SIG-M5 treated with dmso at 0.1 percent for 504 hours (cell line): Measurements from ENCODE around the gene ZNRF3.

Source experiments
- DNase-seq: peaks from one replicate; lab custom pipeline; 2025; ENCODE audit not compliant: unreplicated experiment; lab: John Stamatoyannopoulos, UW

The ZNRF3 gene

DNA sequence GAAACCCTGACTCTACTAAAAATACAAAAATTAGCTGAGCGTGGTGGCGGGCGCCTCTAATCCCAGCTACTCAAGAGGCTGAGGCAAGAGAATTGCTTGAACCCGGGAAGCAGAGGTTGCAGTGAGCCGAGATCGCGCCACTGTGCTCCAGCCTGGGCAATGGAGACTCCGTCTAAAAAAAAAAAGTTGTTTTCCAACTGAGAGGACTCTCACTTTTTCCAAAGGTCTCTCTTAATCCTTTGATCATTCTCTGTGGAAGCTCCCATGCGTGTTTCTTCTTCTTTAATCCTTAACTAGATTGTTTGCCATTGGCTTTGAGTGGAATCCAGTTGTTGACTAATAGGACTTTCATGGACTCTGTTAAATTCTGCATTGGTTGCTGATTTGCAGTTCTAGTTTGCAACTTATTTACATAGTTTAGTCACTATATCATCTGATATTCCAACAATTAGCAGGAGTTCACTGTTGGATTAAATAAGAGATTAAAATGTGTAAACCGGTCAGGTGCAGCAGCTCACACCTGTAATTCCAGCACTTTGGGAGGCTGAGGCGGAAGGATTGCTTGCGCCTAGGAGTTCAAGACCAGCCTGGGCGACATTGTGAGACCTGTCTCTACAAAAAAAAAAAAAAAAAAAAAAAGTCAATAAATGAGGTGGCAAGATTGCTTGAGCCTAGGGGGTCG lies 98.6 kb downstream of the ZNRF3 start:
- DNase-seq = no peak

DNA sequence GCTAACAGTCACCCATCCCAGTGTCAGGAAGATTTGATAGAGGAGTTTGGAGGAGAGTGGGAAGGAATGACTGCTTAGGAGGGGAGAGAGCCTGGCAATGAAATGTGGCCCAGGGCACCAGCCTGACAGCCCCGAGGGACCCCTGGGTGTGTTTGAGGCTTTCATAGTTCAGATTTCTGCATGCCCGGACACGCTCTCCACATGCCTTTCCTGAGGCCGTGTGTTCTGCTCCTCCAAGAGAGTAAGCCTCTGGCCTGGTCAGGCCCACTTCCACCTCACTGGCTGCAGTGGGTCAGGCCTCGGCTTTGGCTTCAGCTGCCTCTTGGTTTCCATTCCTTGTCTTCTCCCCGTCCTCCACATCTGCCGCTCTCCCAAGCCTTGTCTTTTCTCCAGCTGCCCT lies 99.8 kb downstream of the ZNRF3 start:
- DNase-seq = no peak

DNA sequence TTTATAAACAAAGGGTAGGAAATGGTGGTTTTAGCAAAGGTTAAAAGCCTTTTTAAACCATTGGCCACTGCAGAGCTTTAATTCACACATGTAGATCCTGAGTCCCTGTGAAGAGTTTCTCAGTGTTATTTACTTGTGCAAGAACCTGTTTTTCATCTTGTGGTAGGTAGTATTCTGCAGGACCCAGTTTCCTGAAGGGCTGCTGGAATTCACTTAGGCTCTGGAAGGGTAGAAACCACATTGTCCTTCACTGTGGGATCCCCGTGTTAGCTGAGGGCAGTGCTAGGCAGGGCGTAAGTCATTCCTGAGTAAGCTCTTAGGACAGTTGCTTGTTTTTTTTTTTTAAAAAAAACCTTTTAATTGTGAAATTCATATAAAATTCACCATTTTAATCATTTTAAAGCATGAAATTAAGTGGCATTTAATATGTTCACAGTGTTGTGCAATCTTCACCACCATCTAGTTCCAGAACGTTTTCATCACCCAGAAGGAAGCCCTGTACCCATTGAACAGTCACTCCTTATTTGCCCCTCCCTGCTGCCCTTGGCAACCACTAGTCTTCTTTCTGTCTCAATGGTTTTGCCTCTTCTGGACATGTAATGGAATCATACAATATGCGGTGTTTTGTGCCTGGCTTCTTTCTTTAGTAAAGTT lies 100.5 kb downstream of the ZNRF3 start:
- DNase-seq = peak; percentile 13

DNA sequence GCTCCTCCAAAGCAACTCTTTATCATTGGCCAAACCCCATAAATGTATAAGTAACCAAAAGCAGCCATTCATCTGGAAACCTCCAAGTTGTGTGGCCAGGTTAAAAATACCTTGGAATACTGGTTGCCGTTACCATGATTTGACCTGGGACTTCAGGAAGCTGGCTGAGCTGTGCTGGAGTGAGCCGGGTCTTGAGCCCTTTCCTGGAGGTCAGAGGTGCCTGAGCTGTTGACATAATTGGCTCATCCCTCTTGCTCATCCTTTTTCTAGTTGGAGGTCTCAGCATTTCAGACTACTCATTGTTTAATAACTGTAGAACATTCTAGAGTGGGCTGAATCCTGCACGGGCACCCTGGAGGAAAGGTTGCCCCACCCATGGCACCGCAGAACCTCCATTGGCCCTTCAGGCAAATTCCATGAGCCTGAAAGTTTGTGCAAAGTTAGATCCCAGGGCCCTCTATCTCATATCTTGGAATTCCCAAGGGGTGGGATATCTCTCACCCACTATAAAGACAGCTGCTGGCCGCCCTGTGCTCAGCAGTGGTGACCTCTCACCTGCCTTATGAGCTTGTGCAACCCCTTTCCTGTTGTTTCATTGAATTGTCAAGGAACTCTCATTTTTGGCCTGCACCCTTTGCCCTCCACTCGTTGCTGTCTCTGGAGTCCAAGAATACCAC lies 101.2 kb downstream of the ZNRF3 start:
- no peak for DNase-seq

DNA sequence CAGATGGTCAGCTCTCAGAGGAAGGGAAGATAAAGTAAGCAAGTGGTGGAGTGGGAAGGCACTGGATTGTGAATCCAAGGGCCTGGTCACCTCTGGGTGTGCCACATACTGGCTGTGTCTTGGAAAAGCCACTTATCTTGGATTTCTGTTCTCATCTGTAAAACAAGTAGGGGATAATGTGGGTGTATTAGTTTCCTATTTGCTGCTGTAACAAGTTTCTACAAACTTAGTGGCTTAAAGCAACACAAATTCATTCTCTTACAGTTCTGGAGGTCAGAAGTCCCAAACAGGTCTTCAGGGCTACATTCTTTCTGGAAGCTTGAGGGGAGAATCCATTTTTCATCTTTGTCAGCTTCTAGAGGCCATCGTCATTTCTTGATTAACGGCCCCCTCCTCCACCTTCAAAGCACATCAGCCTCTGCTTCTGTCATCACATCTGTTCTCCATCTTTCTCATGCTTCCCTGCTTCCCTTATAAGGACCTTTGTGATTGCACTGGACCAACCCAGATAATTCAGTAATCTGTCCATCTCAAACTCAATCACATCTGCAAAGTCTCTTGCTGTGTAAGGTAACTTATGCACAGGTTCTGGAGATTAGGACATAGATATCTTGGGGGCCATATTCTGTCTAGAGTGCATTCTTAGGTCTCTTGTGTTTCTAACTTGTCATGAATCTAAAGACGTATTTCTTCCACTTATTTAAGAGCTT lies 102.4 kb downstream of the ZNRF3 start:
- DNase-seq = no peak

DNA sequence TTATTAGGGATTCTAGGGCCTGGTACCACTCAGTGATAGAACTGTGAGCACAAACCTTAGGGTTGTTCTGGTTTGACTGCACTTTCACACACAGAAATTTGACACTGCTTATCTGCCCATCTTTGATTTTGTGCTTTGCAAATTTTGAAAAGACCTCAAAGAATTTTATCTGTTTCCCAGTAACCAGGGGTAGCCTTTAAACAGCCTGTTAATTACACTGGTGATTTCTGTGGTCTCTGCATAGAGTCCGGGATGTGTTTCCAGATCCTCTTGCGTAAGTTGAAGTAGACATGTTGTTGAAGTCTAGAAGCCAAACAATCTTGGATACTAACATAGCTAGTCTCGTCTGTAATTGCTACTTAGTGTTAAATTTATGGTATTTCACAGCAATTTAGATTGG lies 103.0 kb downstream of the ZNRF3 start:
- DNase-seq = no peak

DNA sequence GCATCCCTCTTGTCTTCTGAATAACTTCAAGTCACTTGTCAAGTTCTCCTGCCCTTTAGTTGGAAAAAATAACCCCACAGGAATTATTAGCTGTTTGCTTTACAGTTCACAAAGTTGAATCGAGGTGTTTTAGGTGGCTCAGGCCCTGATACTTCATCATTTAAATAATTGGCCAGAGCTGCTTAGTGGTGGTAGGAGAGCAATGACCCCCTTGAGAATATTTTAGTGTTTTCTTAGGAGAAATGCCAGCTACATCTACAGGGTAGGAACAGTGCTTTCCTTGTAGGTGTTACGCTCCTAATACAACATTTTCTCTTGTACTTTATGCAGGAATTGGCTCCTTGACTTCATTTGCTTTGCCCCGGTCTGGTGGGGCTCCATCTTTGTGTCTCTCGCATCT lies 105.1 kb downstream of the ZNRF3 start:
- no peak for DNase-seq

DNA sequence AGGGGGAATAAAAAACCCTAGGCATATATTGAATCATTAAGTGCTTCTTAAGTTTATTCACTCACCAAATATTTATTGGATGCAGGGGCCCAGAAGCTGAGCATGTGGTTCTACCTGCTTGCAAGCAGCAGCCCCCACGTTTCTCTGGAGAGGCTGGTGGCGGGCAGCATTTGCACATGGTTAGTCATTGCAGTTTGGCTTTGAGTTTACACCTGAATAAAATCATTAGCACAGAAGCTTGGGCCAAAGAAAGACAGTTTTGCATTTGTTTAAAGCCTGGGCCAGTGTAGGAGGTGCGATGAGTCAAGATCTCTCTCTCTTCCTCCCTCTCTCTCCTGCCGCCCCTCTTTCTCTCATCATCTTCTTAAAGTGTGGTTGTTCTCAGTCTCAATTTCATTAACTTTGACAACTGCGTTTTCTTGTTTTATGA lies 105.7 kb downstream of the ZNRF3 start:
- DNase-seq = no peak

DNA sequence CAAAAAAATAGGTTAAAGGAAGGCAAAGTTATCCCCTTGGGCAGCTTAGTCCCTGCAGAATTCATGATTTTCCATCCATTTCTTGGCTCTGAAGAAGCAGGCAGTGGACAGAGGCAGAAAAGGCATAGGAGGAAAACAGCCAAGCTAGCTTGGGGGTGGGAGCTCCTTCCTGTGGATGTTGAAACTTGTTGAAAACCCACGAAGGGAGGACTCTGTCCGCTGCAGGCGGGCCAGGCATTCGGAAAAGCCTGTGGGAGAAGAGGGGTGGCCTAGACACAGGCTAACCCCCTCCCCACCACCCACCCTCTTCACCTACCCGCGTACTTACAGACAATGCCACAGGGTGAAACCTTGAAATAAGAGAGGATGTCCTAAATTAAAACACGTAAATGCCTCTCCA lies 106.1 kb downstream of the ZNRF3 start:
- DNase-seq = no peak

DNA sequence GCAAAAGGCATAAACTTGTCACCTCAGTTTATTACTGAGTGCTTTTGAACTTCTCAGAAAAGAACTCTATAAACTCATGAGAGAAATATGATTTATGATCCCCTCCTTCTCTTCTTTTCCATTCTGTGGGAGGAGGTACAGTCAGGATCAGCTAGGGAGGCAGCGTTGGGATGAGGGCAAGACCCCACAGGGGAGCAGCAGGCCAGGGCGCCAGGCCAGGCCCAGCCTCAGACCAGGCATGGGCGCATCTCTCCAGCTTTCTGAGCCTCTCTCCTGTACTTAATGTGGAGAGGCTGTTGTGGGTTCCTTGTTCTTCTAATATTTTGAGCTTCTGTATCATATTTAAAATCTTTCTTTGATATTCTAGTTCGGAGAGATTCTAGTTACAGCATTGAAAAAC lies 106.5 kb downstream of the ZNRF3 start:
- DNase-seq = no peak

DNA sequence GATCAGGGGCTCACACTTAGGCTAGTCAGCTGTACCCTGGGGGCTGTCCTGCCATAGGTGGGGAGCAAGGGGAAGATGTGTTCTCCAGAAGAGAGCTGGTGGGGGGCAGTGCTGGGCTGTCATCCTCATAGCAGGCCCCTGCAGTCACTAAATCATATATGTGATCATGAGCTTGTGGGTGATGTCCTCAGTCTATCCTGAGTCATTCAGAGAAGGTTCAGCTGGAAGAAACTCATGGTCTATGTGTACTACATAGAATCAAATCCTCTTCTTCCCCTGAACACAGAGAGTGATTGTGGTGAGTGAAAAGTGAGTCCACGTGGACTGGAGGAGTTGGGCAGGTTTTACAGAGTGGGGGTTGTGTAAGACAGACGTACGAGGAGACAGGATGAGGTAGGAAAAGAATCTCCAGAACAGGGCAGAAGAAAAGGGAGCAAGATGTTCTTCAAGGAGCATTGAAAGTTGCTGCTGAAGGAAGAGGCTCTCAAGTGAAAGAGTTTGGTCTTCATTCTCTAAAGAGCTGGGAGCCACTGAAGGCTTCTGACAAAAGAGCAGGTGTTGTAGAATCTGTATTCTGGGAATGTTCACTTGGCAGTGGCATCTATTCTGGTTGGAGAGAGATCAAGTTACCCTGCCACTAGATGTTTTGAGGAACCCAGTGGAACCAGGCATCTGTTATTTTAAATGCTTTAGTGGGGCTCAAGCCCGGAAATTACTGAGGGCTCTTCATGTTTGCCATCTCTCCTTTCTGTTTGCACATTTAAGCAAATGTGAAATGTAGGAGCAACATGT lies 109.4 kb downstream of the ZNRF3 start:
- no peak for DNase-seq

DNA sequence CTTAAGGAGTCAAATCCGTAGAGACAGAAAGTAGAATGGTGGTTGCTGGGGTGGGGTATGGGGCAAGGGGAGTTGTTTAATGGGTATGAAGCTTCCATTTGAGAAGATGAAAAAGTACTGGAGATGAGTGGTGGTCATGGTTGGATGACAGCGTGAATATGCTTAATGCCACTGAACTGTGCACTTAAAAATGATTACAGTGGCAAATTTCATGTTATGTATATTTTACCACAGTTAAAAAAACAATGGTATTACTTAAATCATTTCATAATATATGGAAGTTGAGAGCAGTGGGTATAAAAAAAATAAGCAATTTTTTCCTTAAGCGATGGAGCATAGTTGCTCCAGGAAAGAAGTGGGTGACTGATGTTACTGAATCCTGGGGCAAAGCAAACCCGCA lies 111.2 kb downstream of the ZNRF3 start:
- no peak for DNase-seq

DNA sequence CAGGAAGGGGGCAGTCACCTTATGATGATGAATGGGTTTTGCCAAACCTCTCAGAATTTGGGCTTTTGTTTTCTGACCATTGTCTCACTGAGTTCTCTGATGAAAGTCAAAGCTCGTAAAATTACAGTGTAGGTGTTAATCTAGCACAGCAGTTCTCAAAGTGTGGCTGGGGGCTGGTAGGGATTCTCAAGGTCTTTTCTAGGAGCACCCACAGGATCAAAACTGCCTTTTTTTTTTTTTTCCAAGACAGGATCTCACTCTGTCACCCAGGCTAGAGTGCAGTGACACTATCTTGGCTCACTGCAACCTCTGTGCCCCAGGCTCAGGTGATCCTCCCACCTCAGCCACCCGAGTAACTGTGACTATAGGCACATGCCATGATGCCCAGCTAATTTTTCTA lies 112.2 kb downstream of the ZNRF3 start:
- DNase-seq = no peak

DNA sequence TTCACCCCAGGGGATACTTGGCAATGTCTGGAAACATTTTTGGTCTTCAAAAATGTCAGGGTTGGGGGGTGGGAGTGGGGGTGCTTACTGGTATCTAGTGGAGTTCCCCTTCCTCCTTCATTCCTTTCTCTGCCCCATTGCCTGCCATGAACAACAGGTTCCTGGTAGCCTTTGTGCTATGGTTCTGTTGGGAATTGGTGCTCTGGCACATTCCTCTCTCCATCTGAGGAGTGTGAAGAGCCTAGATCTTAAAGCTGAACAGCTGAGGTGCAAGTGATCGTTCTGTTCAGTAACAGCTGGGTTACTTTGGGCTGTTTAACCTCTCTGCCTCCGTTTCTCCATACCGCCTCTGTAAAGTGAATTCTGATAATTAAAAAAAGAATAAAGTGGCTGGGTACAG lies 114.0 kb downstream of the ZNRF3 start:
- no peak for DNase-seq

DNA sequence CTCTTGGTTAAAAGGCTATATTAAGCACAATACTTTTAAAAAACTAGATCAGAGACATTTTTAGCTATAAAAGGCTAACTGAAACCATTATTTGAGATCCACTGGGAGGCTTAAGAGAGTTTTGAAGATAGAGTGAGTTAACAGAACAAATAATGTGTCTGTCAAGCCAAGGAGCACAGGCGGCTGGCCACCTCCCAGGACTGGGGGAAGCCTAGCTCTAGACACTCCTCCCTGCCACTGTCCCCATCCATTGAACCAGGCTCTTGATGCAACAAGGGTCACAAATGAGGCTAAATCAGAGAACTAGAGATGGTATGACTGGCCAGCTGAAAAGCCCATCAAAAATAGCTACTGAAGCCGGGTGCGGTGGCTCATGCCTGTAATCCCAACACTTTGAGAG lies 115.3 kb downstream of the ZNRF3 start:
- DNase-seq = no peak

DNA sequence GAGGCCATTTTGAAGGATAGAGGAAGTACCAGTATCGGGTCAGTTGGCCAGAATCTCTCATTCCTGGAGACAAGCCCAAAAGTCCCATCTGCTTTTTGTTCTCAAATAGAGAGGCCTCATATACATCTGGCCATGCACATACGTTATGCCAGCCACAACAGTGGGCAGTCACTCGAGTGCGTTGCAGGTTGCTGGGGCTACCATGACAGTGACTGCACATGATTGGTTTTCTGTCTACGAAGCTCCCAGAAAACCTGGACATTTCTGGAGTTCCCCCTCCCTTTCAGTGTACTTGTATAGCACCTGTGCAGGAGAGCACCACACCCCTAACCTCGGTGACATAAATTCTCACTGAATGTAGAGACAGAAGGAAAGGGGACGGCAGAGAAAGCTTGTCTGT lies 116.1 kb downstream of the ZNRF3 start:
- DNase-seq = no peak

DNA sequence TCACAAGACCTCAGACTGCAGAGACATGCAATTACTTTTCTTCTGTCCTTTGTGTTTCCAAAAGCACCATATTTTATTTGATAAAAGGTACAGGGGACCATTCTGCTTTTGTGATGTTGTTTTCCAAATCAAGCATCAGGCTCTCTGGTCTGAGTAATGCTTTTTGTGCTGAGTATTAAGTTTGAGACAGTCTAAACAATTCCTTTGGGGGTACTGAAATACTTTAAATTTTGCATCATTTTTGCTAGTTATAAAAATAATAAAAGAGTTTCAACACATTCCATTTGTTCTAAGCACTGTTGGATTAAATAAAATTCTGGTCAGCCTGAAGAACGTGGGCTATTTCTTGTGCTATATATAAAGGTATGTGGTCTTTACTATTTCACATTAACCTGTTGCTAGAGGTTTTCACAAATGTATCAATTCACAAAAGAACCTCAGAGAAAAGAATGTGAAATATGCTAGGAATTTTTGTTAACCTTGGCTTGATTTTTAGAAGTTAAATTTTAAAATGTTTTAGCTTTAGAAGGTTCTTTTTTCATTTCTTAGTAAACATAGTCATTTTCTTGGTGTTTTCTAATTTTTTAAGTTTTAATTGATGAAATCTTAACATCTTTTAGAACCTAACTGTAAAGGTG lies 116.7 kb downstream of the ZNRF3 start:
- DNase-seq = no peak

DNA sequence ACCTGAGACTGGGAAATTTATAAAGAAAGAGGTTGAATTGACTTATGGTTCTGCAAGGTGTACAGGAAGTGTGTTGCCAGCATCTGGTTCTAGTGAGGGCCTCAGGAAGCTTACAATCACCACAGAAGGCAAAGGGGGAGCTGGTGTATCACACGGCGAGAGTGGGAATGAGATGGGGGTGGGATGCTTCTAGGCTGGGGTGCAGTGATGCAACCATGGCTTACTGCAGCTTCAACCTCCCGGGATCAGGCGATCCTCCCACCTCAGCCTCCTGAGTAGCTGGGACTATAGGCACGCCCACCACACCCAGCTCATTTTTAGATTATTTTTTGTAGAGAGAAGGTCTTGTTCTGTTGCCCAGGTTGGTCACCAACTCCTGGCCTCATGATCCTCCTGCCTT lies 117.3 kb downstream of the ZNRF3 start:
- DNase-seq = no peak

DNA sequence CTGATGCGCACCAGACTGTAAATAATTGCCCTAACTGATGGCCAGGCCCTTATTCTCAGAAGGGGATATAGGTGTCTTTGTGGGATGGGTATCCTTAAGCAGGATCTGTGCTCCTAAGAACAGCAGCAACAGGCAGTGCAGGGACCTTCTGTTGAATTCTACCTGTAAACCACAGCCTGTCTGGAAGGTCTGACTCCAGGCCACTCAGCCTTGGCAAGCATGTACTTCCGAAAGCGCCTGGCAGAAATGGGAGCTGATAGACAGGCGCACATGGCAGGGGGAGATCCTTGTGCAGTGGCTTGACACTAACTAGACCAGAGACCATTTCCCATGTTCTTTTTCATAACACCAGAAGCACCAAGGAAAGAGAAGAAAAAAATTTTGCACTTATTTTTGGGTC lies 119.2 kb downstream of the ZNRF3 start:
- no peak for DNase-seq

DNA sequence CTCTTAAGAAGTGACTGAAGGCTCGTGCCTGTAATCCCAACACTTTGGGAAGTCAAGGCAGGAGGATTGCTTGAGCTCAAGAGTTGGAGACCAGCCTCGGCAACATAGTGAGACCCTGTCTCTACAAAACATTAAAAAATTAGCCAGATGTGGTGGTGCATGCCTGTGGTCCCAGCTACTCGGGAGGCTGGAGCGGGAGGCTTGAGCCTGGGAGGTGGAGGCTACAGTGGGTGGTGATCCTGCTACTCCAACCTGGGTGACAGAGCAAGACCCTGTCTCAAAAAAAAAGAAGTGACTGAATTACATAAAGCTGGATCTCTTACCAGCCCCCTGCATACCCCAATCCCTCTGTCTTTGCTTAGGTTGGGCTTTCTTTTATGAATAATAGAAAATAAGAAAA lies 120.2 kb downstream of the ZNRF3 start:
- DNase-seq = no peak
